Tongue (tissue), 2 donors: ENCODE data around the gene ASB8. TPM values are rescaled to one million over a fixed set of nuclear protein-coding genes. Genes with fewer than 3 reads are reported as not detected.

ENCODE experiments used
- DNase-seq: peaks from one replicate; pipeline ENCODE4 v3.0.0-alpha.2; 2015
- total RNA-seq: library from RNA; depleted of rRNA; stranded (reverse); fragments of >200 nt; gene quantifications from one replicate; pipeline ENCODE4 v1.2.3, GENCODE V29; 2014

ASB8 gene, protein sequence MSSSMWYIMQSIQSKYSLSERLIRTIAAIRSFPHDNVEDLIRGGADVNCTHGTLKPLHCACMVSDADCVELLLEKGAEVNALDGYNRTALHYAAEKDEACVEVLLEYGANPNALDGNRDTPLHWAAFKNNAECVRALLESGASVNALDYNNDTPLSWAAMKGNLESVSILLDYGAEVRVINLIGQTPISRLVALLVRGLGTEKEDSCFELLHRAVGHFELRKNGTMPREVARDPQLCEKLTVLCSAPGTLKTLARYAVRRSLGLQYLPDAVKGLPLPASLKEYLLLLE
- total RNA-seq, result 39.5 TPM

- peak; percentile 100 for DNase-seq
These were observed at the start of gene ASB8 for GRCh38 chr12:48157018-48157888. Gene ASB8 (minus strand): TSS chr12:48157515. CDS start chr12:48153496, 4,019 bp downstream.

GRCh38 chr12:48203192-48203591 lies 45.9 kb upstream of the ASB8 start, which contains the start of gene OR10AD1:
Gene OR10AD1 (minus strand): TSS chr12:48203292. CDS start chr12:48203292, 0 bp downstream.
- no peak for DNase-seq

- DNase-seq, result no peak
These were observed 45.5 kb upstream of the ASB8 start for GRCh38 chr12:48202766-48203165.

DNA sequence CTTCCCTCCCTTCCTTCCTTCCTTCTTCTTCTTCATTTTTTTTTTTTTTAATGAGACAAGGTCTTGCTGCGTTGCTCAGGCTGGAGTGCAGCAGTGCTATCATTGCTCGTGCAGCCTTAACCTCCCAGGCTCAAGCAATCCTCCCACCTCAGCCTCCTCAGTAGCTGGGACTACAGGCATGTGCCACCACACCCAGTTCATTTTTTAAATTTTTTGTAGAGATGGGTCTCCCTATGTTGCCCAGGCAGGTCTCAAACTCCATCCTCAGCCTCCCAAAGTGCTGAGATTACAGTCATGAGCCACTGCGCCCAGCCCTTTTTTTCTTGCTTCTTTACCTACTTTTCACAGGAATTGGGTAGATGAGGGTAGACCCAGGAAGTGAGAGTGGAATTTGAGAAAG lies 44.2 kb upstream of the ASB8 start:
- no peak for DNase-seq

DNA sequence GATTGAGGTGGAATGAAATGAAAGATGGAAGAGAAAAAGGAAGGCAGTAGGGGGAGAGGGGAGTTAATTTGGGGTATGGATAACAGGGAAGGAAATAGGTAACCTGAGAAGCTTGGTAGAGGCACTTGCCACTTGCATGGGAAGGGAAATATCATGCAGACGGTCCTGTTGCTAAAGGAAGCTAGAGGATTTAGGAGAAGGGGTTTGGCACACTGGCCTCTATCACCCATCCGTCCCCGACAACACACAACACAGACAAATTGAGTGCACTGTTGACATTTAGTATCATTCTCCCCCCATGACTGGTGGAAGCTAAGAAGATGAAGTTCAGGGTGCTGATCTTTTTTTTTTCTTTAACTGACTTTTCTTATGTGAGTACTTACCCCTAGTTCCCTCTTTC lies 43.8 kb upstream of the ASB8 start:
- no peak for DNase-seq

GRCh38 chr12:48199774-48200221 lies 42.5 kb upstream of the ASB8 start:
- DNase-seq, result peak; percentile 46

- no peak for DNase-seq
These were observed 41.7 kb upstream of the ASB8 start for GRCh38 chr12:48198985-48199384.

DNA sequence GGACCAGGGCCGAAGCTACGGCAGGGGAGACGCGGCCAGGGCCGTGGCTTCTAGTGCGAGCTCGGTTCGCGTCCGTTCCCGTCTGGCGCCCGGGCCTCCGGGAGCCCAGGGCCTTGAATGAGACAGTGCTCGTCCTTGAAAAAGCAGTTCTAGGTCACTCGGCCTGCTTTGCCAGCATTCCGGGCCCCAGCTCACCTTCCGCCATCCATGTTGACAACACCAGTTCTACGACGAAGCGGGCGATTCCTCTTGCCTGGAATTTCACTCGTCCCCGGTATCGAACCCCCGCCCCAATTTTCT lies 41.3 kb upstream of the ASB8 start:
- DNase-seq, result peak; percentile 62

DNA sequence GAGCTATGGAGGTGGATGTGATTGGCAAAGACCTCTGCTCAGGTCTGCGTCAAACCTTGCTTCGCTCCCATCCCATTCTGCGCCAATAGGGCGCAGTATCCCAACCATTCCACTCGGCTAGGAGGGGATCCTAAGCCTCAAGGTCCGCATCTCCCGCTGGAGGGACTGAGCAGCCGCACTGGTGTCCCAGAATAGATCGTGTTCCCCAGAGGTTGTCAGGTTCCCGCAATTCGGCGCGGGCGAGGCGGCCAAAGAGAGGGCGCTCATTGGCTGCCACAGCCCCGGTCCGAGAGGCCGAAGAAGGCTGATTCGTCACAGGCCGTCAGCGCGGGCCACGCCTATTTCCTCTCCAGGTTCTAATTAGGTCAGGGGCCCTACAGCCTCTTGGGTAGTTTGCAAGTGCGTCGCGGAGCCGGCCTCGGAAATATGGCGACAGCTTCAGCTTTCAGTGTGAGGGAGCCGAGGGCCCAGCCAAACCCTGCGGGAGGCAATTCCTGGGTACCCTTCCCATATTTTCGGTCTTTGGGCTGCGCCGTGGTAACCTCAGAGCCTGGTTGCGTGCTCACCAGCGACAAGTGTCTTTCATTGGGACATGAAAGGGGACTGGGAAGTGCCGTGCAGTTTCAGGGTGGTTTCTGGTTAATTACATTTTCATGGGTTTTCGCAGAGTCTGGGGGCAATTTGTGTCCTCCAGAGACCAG lies 40.8 kb upstream of the ASB8 start:
- DNase-seq, result peak; percentile 97

- DNase-seq, result peak; percentile 76
These were observed 40.2 kb upstream of the ASB8 start for GRCh38 chr12:48197549-48197970.

- peak; percentile 15 for DNase-seq
These were observed 37.5 kb upstream of the ASB8 start for GRCh38 chr12:48194799-48195201.

- DNase-seq, result no peak
These were observed 36.3 kb upstream of the ASB8 start for GRCh38 chr12:48193623-48194022.

- no peak for DNase-seq
These were observed 35.5 kb upstream of the ASB8 start for GRCh38 chr12:48192861-48193260.

GRCh38 chr12:48191096-48191495 lies 33.8 kb upstream of the ASB8 start:
- no peak for DNase-seq

DNA sequence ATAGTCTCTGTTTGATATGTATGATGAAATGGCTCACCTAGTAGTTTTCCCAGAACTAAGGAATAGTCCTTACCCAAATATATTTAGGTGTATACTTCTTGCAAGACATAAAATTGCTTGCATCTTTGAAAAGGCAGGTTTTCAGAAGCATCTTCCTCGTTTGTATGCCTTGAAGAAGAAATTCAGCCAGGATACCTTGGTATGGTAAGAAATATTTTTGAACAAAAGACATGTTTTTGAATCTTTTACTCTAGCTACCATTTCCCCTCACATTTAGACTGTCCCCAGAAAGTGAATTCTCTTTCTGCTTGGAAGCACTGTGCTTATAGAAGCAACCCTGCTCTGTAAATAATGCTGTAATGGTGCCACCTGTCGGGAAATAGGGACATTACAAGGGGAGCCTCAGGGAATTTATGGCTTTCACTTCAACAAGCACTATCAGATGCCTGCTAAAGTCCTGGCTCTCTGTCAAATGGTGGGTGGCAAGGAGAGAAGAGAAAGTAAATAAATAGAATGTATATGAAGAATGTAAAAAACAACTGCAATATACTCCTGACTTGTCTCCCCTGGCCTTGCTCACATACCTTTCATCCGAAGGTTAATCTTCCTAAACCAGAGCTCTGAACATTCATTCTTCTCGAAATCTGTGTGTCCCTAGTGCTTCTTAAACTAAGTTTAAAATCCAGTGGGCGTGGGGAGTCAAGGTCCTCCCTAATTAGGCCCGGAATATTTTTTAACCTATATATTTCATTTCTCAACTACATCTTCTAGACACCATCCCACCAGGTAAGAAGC lies 32.2 kb upstream of the ASB8 start:
- DNase-seq, result peak; percentile 91

- no peak for DNase-seq
These were observed 30.8 kb upstream of the ASB8 start for GRCh38 chr12:48187916-48188695.

DNA sequence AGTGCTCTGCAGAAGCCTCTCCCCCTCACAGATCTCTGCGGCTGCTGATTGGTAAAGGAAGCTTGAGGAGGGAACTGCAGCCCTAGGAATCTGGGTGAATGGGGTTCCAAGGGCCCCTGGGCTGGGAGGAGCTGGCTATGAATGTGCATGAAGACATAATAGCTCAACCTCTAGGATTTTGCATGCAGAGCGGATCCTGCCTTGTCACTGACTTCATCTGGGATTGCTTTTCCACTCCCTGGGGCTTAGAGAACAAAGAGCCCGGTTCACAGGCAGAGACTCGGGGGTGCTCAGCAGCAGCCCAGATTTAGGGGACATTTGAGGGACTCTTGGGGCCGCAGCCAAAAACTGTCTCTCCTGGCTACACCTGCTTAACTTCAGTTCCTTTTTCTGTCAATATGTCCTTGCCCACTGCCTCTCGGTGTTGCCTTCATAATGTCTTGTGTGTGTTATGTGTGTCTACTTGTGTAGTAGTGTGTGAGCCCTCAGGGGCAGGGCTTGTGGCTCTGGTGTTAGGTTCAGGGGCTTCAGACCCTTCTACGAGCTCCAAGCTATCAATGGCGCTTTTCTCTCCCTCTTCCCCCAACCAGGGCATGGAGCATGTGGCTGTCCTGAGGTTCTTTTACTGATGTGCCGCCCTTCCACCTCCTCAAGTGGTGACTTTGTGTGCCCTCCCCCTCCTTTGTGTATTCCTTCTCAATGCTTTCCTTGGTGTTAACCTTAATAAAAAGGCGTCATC lies 28.0 kb upstream of the ASB8 start:
- peak; percentile 64 for DNase-seq

- peak; percentile 35 for DNase-seq
These were observed 27.2 kb upstream of the ASB8 start for GRCh38 chr12:48184549-48184922.

DNA sequence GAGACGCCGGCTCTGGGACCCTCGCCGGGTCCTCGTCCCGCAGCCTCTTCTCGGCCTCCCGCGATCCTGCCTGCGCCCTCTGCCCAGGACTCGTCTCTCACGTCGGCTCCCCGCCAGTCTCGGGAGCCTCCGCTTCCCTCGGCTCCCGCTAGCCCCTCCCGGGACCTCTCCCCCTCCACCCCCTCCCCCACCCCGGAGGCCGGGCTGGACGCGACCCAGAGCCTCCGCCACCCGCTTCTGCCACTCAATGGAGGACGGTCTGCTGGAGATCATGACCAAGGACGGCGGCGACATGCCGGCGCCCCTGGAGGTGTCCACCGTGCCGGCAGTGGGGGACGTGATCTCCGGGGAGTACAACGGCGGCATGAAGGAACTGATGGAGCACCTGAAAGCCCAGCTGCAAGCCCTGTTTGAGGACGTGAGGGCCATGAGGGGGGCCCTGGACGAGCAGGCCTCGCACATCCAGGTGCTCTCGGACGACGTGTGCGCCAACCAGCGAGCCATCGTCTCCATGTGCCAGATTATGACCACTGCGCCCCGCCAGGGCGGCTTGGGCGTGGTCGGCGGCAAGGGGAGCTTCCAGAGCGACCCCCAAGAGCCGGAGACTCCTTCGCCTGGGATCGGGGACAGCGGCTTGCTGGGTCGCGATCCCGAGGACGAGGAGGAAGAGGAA lies 26.7 kb upstream of the ASB8 start:
- DNase-seq, result peak; percentile 21
